HG02642 (cell line): ENCODE data around the gene STK32B.
"Not testable (repeated sequence)": the region's sequence is repeated elsewhere in the genome, so short reads cannot be mapped to it uniquely, and the experiment has no call there.

ENCODE experiments used
- ATAC-seq: cut with Tn5 transposase; IDR thresholded peaks from one replicate; pipeline ENCODE4 v1.9.1; 2021; ENCODE audit warnings: mild to moderate bottlenecking; ENCODE audit not compliant: unreplicated experiment, poor library complexity

Gene STK32B

DNA sequence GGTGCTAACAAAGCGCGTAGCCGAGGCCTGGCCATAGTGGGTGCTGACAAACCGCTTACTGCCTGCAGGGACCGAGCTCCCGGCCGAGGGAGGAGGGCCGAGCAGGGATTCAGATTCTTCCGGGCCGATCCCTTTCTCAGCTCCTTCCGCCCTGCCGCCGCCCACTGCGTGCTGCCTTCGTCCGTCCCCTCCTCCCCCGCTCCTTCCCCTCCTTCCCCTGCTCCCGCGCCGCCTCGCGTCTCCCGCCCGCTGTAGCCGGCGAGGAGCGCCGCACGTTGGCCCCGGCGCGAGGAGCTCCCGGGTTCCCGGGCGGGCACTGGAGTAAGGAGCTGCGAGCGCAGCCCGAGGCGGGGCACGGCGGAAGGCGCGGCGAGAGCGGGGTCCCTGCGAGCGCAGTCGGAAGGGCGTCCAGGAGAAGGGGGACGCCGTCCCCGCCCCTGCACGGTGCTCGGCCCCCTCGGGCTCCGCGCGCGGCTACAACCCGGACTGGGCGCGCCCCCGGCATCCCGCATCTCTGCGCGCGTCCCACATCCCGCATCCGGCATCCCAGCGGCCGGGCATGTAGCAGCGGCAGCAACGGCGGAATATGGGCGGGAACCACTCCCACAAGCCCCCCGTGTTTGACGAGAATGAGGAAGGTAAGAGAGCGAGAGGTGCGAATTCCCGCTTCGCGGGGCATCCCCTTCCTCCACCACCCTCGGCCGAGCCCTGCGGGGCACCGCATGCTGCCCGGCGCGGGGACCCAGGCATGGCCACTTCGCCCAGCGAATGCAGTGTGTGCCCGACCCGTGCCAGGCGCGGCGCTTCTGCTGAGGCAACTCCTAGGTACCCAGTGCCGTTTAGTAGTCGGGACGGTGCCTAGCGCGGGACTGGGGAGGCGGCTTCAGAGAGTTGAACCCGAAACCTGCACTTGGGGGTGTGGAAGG lies at the start of gene STK32B:
TSS of gene STK32B (plus strand) at position 203 of the 926 bp plus-strand sequence.
- no peak for ATAC-seq

DNA sequence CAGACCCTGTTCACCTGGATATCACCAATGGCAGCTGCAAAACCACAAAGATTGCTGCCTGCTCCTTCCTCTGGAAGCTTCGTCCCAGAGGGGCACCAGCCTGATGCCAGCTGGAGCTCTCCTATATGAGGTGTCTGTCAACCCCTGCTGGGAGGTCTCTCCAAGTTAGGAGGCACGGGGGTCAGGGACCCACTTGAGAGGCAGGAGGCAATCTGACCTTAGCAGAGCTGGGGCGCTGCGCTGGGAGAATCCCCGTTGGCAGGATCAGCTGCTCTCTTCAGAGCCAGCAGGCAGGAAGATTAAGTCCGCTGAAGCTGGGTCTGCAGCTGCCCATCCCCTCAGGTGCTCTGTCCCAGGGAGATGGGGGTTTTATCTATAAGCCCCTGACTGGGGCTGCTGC lies 49.6 kb upstream of the STK32B start:
- ATAC-seq = not testable (repeated sequence)

- no peak for ATAC-seq
These were observed 47.9 kb upstream of the STK32B start for GRCh38 chr4:5003372-5003857.

GRCh38 chr4:5003918-5004317 lies 47.4 kb upstream of the STK32B start:
- ATAC-seq = no peak

GRCh38 chr4:5004496-5004895 lies 46.8 kb upstream of the STK32B start:
- no peak for ATAC-seq

DNA sequence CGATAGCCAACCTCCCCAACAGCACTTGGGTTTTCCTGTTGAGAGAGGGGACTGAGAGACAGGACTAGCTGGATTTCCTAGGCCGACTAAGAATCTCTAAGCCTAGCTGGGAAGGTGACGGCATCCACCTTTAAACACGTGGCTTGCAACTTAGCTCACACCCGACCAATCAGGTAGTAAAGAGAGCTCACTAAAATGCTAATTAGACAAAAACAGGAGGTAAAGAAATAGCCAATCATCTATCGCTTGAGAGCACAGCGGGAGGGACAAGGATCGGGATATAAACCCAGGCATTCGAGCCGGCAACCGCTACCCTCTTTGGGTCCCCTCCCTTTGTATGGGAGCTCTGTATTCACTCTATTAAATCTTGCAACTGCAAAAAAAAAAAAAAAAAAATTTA lies 44.3 kb upstream of the STK32B start:
- not testable (repeated sequence) for ATAC-seq

DNA sequence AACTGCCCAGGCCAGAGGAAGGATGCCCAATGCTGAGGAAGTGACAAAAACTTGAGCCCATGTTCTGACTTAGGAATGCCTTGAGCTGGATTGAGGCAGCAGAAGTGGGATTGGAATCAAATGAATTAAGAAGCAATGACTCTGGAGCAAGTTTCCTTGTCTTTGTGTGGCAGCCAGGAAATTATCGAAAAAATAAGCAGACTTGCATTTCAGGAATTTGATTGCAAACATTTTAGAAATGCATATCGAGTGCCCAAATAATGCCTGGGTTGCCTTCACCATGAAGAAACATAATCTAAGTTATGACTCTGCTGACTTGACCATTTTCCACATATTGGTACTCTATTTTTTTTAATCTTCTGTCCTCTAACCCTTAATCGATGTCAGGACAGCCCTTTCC lies 41.5 kb upstream of the STK32B start:
- ATAC-seq = no peak

GRCh38 chr4:5010984-5011383 lies 40.3 kb upstream of the STK32B start:
- no peak for ATAC-seq

- no peak for ATAC-seq
These were observed 38.9 kb upstream of the STK32B start for GRCh38 chr4:5012244-5012898.

DNA sequence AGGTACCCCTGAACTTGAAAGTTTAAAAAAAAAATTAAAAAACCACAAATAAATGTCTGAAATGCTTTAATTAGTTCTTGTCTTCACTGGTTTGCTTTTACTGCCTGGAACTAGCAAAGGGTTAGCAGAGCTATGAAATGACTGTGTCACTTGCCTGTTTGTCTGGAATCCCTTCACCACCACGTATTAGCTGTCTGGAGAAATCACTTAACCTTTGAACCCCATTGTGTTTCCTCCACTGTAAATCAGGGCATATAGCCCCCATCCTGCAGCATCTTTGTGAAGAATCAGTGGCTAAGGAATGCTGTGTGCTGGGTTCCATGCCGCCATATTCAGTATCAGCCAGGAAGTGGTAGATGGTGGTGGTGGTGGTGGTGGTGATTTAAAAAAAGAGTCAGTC lies 38.3 kb upstream of the STK32B start:
- no peak for ATAC-seq

GRCh38 chr4:5014007-5014682 lies 37.1 kb upstream of the STK32B start:
- ATAC-seq = no peak

GRCh38 chr4:5018096-5018495 lies 33.2 kb upstream of the STK32B start:
- ATAC-seq = no peak

GRCh38 chr4:5018603-5019002 lies 32.7 kb upstream of the STK32B start:
- ATAC-seq = no peak

GRCh38 chr4:5019274-5019673 lies 32.0 kb upstream of the STK32B start, which contains the start of gene CYTL1:
TSS of gene CYTL1 (minus strand) at chr4:5019458. CDS start at chr4:5019445, 13 bp downstream.
- ATAC-seq = no peak

DNA sequence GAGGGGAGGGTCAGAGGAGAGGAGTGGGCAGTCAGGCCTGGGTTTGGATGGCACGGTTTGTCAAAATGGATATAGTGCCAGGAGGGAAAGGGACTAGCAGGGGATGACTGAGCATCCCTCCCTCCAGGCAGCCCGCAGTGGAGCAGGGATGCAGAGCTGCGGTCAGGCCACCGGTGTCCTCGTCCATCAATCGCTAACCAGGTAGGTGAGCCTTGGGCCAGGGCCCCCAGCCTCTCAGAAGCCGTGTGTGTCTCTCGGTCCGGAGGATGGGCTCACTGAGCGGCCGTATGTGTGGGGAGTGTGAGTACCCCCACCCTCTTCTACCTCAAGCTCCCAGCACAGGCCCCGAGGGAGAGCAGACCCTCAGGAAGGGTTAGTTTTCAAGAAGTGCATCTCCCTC lies 31.5 kb upstream of the STK32B start:
- no peak for ATAC-seq

- no peak for ATAC-seq
These were observed 30.9 kb upstream of the STK32B start for GRCh38 chr4:5020341-5020740.

DNA sequence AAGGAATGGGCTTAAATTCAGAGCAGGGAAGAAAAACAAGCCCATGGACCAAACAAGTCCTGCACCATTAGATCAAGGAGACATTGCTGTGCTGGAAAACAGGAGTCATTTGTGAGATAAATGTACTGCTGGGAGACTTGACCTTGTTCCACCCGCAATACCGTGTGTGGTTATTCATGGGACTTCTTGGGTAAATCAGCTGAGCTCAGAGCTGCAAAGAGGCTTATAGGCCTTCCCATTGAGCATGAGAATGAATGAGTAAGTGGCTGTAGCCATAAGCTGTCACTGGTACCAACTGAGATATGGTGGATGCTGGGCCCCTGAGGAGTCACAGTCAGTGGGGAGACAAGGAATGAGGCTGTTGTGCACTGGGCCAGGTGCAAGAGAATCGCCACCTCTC lies 29.7 kb upstream of the STK32B start:
- ATAC-seq = no peak

DNA sequence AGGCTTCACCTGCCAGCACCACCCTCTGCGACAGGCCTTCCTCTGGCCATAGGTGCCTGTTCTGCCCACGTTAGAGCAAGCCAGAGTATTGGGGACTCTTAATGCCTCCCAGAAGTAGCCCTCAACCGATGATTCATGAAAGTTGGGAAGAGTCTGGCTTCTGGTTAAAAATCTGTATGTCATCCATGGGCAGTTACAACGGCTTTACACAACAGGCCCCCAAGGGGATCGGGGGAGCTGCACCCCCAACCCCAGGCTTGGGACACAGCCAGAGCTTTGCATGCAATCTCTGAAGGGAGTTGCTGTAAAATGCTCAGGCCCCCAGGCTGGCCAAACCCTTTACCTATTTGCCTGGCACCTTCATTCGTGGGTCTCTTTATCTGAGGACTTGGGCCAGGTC lies 26.6 kb upstream of the STK32B start:
- no peak for ATAC-seq

- no peak for ATAC-seq
These were observed 24.9 kb upstream of the STK32B start for GRCh38 chr4:5026371-5026770.

GRCh38 chr4:5027346-5027745 lies 23.9 kb upstream of the STK32B start:
- no peak for ATAC-seq

GRCh38 chr4:5028480-5028879 lies 22.8 kb upstream of the STK32B start:
- no peak for ATAC-seq
